CD4-positive, alpha-beta T cell treated with Interleukin-15 for 1 hour (primary cell): ENCODE measurements around the gene NSUN6.

Source experiments
- DNase-seq: peaks from one replicate; pipeline ENCODE4 v3.0.0-alpha.2; 2020

NSUN6 gene, protein sequence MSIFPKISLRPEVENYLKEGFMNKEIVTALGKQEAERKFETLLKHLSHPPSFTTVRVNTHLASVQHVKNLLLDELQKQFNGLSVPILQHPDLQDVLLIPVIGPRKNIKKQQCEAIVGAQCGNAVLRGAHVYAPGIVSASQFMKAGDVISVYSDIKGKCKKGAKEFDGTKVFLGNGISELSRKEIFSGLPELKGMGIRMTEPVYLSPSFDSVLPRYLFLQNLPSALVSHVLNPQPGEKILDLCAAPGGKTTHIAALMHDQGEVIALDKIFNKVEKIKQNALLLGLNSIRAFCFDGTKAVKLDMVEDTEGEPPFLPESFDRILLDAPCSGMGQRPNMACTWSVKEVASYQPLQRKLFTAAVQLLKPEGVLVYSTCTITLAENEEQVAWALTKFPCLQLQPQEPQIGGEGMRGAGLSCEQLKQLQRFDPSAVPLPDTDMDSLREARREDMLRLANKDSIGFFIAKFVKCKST

GRCh38 chr10:18651324-18652007, at the start of gene NSUN6:
TSS of gene NSUN6 (minus strand) at chr10:18651587. CDS start at chr10:18651203, 384 bp downstream.
- peak; percentile 93 for DNase-seq

- DNase-seq: no peak
Observed at GRCh38 chr10:18699849-18700840, 48.8 kb upstream of the NSUN6 start.

DNA sequence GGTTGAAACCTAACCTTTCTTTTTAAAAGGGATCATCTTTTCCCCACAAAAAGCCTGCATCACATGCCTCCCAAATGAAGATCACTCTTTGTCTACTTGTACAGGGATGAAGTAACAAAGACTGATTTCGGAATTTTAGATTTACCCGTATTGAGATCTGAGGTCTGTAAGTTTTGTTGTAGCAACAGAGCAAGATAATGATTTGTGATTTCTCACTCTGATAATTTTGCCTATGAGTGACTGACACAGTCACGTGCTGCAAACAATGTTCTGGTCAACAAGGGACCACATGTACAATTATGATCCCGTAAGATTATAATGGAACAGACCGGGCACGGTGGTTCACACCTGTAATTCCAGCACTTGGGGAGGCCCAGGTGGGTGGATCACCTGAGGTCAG, 39.2 kb upstream of the NSUN6 start:
- DNase-seq: no peak

DNA sequence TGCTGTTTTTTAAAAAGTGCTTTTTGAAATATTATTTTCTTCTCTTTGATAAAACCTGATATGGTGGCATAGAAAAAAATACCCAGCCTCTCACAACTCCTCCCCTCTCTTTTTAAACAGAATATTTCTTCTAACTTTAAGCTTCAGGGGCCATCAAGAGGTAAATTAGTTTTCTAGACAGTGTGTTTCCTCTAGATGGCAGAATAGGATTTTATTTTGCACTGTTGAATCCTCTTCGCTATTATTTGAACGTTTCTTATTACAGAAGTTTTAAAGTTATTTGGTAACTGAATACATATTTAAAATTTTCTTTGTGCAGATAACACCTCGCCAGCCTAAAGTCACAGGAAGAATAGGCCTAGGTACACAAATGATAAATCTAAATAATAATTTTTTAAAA, 38.1 kb upstream of the NSUN6 start:
- DNase-seq: no peak

- DNase-seq: no peak
Observed at GRCh38 chr10:18687706-18688105, 36.3 kb upstream of the NSUN6 start.

DNA sequence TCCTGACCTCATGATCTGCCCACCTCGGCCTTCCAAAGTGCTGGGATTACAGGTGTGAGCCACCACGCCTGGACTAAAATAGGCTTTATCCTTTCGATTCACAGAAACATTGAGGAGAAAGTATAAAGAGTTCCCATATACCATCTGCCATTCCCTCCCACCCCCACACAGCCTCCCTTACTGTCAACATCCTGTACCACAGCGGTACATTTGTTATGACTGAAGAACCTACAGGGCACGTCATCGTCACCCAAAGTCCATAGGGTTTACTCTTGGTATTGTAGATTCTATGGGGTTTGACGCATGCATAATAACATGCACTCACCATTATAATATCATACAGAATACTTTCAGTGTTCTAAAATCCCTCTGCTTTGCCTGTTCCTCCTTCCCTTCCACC, 35.8 kb upstream of the NSUN6 start:
- DNase-seq: no peak

- DNase-seq: no peak
Observed at GRCh38 chr10:18685555-18685954, 34.2 kb upstream of the NSUN6 start.

DNA sequence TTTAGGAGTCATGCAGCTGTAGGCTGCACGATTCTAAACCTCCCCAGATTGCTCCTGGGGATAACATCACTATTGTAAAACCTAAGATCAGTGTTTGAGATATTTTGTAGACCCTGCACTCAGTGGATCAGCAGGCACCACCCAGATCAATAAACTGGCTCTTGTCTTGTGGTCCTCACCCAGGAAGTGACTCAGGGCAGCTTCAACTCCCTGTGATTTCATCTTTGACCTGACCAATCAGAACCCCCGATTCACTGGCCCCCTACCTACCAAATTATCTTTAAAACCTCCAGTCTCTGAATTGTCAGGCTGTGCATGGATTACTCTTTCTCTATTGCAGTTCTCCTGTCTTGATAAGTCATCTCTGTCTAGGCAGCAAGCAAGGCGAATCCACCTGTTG, 33.6 kb upstream of the NSUN6 start:
- no peak for DNase-seq

- no peak for DNase-seq
Observed at GRCh38 chr10:18684416-18684815, 33.0 kb upstream of the NSUN6 start.

- no peak for DNase-seq
Observed at GRCh38 chr10:18683427-18683826, 32.0 kb upstream of the NSUN6 start.

DNA sequence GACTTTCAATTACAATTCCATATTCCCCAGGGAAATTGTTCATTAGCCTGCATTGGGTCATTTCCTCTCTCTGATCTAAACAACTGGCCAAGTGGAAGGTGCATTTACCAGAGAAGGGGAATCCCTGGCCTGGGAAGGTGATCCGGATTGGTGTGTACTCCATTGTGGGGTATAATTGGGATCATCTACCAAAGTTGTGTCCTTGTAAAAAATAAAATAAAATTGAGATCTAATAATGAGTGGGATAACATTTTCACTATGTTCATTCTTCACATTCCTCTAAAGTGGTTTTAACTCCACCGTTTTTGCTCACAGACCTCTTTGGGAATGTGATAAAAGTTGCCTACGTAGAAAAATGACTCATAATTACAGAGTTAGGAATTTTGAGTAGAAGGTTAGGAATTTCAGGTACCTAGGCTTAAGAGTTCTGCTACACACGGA, 30.6 kb upstream of the NSUN6 start:
- no peak for DNase-seq

DNA sequence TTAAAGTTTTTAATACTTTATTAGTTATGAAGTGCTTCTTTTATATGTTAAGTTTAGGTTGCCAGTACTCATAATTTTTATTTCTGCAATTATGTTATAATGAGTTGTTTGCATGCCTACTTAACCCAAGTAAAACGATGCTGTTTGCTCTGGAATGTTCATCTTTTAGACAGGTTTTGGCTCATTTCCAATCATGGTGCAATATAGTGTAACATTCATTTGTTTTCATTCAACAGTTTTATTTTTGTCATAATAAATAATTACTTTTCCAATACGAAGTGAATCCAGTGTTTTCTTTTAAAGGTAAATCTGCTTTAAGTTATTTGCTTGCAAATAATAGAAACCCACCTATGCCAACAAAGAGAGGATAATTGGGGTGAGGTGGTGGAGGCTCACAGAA, 30.0 kb upstream of the NSUN6 start:
- no peak for DNase-seq

GRCh38 chr10:18680754-18681153, 29.4 kb upstream of the NSUN6 start:
- DNase-seq: no peak

DNA sequence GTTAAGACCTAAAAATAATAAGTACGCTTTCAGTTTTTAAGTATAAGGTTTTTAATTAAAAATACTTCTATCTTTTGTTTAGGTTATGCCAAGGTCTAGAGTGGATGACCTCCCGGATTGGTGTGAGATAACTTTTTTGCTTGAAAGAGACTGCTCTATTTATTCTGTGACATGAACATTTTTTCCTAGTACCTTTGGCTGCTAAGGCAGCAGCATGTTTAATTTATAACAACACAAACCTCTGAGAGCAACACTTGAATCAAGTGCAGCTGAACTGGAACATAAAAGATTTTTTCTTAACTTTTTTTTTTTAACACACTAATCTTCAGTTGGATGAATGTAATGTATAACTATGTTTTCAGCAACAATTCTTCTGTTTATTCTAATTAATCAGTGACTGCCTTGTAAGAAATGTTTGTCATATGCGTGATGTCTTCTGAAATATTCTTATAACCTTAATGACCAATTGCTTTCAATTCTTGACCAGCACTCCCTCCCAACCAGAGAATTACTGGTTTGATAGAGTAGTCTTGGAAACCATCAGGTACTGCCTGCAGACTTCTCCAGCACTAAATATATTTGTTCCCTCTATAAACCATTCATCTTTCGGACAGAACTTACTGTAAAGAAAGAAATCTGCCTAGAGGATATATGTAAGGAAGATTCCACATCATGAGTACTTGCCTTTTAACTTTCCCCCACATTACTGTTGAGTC, 23.9 kb upstream of the NSUN6 start:
- DNase-seq: no peak

DNA sequence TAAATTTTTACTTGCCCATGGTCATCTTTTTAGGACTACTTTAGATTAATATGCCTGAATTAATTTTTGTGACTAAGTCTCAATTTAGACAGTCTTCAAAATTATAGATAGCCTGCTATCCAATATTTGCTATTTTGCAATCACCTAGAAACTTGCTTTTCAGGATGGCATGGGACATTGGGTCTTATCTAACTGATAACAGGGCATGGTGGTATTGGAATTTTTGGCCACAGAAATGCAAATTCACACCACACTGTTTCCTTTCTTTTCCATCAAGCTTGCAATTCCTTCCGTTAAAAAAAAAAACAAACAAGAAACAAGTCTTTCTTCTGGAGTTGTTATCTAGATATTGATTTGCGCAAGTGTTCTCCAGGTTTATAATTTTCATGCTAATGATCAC, 16.6 kb upstream of the NSUN6 start:
- DNase-seq: no peak

DNA sequence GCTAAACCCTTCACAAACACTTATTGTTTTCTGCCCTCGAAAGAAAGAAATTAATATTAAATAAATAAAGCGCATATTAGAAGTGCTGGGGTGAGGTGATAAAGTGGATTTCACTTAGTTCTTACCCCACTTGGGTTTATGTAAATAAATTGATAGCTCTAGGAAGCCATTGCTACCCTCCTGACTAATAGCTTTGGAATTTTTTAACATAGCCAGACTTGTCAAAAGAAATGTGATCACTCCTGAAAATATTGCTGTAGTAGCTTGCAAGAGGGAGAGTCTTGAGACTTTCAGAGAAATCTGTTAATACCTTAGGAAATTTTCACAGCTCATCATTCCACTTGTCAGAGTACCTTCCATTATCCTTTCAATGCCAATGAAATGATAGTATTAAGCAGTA, 15.4 kb upstream of the NSUN6 start:
- DNase-seq: no peak

DNA sequence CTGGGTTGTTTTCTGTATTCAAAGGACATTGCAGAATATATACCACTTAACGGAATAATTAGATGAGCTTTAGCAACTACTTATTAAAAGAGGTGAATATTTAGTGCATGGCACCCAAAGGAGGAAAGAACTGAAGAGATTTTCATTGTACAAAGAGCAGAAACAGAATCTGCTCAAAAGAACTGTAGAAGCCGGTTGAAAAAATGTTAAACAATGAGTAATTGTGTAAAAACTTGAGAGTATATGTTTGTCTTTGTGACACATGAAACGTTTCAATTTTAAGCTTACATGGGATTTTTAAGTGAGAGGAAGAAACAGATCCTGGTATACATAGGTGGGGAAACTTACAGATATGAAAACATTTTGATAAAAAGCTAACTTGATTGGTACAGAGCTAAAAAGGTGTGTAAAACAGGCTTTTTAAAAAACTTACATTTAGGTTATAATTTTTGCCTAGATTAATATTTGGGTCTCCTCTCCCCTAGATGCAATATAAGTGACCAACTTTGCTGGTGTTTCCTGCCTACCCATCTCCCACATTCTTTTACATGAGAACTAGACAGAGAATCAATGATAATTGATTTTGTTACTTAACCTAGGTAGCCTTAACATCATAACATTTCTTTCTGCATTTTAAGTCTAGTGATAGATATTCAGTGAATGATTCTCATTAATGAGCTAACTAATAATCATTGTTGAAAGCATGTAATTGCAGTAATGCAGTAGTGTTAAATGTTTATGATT, 14.6 kb upstream of the NSUN6 start:
- no peak for DNase-seq

DNA sequence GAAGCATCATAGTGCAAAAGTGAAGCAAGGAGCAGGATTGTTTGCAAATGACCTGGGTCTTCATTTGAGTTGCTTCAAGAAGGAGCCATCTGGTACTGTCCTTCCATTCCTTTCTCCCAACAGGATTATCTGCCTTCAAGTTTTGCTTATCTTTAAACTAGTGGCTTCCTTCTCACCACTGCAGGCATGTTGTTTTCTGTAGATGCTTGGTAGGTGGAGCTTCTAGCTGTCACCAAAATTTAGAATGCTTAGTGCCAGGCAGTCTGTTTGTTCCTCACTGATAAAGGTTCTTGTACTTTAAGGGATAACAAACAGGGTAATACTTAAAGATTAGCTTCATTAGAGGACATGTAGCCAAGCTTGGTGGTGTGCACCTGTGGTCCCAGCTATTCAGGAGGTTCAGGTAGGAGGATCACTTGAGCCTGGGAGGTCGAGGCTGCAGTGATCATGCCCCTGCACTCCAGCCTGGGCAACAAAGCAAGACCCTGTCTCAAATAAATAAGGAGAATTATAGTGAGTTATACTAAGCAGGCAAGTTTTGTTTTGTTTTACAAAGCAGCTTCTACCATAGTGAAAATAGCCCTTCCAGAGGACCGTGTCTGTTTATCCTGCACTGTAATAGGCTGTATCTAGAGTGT, 13.6 kb upstream of the NSUN6 start:
- DNase-seq: no peak

GRCh38 chr10:18660816-18661431, 9.5 kb upstream of the NSUN6 start:
- DNase-seq: no peak

DNA sequence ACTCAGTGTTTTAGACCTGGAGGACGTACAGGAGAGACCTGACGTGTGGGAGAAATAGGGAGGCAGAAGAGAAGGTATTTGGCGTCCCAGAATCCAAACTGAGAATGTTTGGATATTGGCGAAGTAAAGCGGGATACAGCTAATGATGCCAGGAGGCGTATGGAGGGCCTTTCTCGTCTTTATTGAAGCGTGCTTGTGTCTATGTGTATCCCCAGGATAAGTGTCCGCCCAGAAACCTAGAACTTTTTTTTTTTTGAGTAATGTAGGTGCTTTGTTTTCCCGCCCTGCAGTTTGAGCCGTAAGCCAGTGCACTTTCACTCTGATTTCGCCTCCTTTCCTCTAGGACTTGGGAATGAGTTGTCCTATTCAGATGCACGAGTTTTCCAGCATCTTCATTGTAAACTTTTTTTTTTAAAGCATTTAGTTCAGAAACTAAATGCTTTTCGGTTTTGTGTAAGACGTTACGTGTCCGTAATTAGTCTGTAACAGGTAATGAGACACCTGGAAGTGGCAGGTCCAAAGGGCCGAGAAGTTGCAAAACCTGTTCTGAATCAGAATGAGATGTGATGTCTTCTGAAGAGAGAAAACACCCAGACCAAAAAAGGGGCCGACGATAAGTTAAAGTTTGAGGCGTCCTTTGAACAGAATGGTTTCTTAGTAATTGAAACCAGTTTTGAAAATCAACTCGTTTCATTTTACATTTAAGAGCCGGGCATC, 8.6 kb upstream of the NSUN6 start:
- DNase-seq: no peak
